GM03348 (cell line): ENCODE results near the gene LHFPL6.

Source experiments
- DNase-seq: peaks from one replicate; pipeline ENCODE4 v3.0.0; 2012; ENCODE audit warnings: low spot score

Gene LHFPL6

DNA sequence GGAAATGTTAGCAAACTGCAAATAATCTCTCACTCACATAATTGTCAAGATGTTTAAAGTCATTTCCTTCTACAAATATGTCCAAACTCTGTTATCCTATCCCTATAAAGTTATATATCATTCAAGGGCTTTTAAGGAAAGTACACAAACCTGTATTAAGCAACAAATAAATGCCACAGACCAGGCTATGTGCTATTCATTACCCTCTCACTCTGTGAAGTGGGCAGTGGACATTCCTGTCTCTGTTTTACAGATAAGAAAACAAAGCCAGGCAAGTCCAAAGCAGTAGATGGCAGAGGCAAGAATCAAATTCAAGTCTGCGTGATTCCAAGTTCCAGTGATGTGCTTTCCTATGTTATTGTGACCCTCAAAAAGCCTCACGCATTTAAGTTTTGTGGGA lies 140.6 kb downstream of the LHFPL6 start:
- peak; percentile 20 for DNase-seq

- DNase-seq = no peak
Observed at GRCh38 chr13:39461685-39462266, 141.2 kb downstream of the LHFPL6 start.

DNA sequence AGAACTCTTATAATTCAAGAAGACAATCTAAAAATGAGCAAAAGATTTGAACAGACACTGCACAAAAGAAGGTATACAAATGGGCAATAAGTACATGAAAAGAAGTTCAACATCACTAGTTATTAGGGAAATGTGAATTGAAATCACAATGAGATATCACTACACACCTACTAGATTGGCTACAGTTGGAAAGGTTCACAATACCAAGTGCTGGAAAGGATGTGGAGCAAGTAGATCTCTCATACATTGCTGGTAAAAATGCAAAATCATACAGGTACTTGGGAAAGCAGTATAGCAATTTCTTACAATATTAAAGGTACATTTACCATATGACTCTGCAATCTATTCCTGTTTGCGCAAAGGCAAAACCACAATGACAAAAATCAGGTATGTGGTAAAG lies 145.7 kb downstream of the LHFPL6 start:
- no peak for DNase-seq

DNA sequence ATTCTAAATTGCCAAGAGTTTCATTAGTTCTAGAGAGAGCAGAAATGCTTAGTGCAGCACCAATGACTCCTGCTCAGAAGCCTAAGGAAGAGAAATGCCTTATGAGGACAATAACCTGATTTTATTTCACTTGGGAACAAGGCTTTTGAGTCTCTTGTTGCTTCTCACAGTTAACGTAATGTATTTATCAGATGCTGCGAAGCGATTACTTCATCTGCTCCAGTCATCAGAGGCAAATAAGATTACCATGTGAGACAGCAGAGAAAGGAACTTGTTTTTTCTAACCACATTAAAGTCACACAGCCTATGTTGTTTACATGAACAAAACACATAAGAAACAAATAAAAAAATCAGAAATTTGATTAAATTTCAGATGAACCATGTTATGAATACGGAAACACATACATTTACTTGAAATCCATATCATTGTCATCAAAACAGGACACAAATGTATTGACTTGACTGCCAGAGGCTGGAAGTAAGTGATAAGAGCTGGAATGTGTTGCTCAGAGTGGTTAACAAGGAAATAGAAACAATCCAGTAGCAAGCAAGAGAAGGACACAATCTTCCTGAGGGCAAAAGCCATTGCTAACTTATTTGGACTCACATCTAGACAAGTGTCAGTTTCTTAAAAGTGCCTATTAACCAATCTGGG lies 147.3 kb downstream of the LHFPL6 start:
- DNase-seq = no peak

GRCh38 chr13:39452834-39453233 lies 150.2 kb downstream of the LHFPL6 start:
- no peak for DNase-seq

DNA sequence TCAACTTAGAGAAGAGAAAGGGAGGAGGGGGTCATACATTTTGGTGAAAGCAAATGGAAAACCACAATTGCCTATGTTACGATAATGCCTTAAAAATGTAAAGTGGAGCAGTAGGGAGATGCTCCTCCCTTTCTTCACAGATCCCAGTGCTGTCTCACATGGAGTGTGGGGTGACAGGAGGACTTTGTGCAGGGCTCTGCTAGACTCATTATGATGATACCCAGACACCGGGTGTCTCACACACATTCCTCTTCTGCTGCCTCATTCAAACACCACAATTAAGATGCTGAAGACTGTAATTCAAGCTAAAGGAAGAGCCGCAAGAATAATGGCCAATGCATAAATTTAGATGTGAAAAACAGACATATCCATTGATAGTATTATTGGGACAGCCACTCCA lies 150.6 kb downstream of the LHFPL6 start:
- peak; percentile 13 for DNase-seq

GRCh38 chr13:39451860-39452301 lies 151.1 kb downstream of the LHFPL6 start:
- no peak for DNase-seq

- DNase-seq = no peak
Observed at GRCh38 chr13:39451301-39451700, 151.7 kb downstream of the LHFPL6 start.

GRCh38 chr13:39450176-39450575 lies 152.8 kb downstream of the LHFPL6 start:
- no peak for DNase-seq

DNA sequence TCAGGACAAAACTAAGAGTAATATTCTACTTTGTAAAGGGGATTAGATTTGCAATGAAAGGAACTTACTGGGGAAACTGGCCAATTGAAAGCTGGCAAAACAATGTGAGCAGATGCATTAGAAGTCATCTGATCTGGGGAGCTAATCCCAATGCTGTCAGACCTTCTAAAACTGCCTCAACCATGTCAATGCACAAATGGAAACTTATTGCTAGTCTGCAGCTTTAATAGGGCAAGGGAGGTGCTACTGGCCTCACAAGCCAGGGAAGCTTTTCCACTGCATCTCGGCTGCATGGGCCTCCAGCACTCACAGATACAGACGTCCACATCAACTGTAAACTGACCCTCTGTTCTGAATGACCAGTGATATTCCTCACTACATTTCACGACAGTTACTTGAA lies 154.2 kb downstream of the LHFPL6 start:
- no peak for DNase-seq

DNA sequence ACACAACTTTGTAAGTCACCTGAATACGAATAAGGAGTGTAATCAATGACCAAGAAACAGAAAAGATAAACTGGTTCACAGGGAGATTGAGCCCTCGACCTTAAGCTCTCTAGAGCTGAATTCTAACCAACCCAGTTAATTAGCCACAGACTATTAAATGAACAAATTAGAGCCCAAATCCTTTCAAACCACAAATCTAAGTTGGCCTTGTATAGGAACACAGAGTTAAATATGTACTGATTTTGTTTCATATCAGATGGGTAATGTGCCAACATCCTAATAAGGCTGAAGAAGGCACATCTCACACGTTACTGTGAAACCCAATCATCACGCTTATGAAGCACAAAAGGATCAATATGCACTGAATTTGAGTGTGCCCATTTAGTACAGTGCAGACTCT lies 156.1 kb downstream of the LHFPL6 start:
- no peak for DNase-seq

DNA sequence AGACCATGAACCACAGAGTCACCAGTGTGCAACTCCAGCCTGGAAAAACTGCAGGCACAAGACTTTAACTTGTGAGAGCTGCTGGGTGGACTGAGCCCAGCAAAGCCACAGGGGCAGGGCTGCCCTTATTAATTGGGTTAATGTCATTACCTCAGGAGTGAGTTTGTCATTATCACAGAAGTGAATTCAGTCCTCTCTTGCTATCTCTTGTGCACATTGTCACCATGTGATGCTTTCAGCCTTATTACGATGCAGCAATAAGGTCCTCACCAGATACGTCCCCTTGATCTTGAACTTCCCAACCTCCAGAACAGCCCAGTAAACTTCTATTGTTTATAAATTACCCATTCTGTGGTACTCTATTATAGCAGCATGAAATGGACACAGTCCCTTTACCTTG lies 158.1 kb downstream of the LHFPL6 start:
- no peak for DNase-seq

DNA sequence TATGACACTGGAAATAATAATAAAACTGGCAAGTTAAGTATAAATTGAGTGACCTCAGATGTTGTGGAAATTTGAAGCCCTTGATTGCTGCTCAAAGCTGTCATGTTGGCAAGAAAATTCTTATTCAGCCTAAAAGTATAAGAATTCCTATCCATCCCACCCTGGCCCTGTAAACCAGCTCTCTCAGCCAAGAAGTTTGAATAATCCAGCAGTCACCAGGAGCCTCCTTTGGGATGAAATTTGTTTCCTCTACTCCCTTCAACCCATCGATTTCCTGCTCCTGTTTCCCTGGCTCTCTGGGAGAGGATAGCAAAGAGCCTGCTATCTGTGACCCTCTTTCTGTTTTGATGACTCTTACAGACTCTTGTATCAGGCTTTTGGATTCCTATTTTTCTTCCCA lies 169.3 kb downstream of the LHFPL6 start:
- DNase-seq = no peak

DNA sequence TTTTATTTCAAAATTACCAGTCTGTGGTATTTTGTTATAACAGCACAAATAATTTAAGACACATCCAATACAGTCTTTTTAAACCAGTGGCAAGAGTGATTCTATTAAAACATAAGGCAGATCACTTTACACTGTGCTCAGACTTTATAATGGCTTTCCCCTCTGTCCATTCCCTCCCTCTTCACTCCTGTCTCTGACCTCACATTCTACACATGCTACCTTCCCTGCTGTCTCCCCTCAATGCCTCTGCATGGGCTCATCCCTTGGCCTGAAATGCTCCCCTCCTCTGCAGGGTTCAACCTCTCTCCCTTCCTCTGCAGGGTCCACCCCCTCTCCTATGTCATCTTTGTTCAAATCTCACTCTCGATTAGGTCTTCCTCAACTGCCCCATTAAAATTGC lies 170.8 kb downstream of the LHFPL6 start:
- no peak for DNase-seq

- DNase-seq = peak; percentile 18
Observed at GRCh38 chr13:39422845-39423565, 180.0 kb downstream of the LHFPL6 start.

DNA sequence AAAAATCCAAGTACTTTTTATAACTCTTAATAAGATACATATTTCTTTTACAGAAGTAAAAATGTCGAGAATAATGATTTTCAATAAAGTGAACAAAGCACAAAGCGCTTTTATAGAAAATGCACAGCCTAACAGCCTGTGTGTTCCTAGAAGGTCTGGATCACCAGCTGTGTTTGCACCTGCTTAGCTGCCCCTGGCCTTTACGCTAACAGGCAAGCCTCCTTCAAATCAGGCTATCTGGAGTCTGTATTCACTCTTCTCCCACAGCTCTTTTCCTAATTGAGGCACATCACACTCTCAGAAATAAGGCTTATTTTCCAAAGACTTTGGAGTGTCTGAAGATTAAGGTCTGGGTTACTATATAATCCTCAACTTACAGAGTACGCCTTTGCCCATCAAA lies 183.1 kb downstream of the LHFPL6 start:
- DNase-seq = no peak

GRCh38 chr13:39419068-39419467 lies 183.9 kb downstream of the LHFPL6 start:
- DNase-seq = no peak

- DNase-seq = no peak
Observed at GRCh38 chr13:39418424-39418823, 184.6 kb downstream of the LHFPL6 start.

- peak; percentile 24 for DNase-seq
Observed at GRCh38 chr13:39417643-39418042, 185.3 kb downstream of the LHFPL6 start.

GRCh38 chr13:39417131-39417530 lies 185.9 kb downstream of the LHFPL6 start:
- no peak for DNase-seq

GRCh38 chr13:39415008-39415802 lies 187.8 kb downstream of the LHFPL6 start:
- peak; percentile 40 for DNase-seq

DNA sequence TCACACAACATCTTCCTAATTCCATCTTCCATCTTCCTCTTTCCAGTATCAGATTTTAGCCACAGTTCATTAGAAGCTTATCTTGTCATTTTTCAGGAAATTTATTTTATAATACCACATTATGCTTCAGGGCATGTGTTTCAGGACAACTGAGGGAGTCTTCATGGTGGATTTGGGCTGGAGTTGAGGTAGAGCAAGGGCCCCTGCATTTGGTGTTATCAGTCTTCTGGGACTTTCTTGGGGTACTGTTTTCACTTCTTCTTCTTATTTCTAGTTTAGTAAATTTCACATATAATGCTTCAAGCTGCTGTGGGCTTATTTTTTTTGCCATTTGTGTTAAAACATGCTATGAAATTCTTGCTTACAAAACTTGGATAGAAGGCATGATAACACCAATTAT lies 188.7 kb downstream of the LHFPL6 start:
- DNase-seq = no peak

- no peak for DNase-seq
Observed at GRCh38 chr13:39411511-39411910, 191.5 kb downstream of the LHFPL6 start.
